ENCODE data around the gene KCNJ2. TPM values are rescaled to one million over a fixed set of nuclear protein-coding genes. Genes with fewer than 3 reads are reported as not detected.

Gene KCNJ2
- total RNA-seq, 2 experiments from 2014 or later, result not detected

- intact Hi-C loops (cut with micrococcal nuclease), result no loop called here
- TF ChIP-seq CTCF (IDR thresholded peaks at IDR 0.05), result no peak
- Mint-ChIP-seq H3K9me3 (no peaks in the 10 kb centered on the region), H3K4me3 (no peak overlapping the region), H3K27ac (no peak overlapping the region), H3K36me3 (ENCODE audit: low read depth) (no peaks in the 10 kb centered on the region), H3K4me1 (ENCODE audit: low read depth) (no peaks in the 10 kb centered on the region), H3K27me3 (peaks cover 11% of the 10 kb centered on the region)
- no peak for ATAC-seq
- DNase-seq, result no peak
- ChIA-PET POLR2A (interaction anchor here (1.0 kb wide), 1 partner anchor 522 kb away, joined by 3 read pairs; no protein-coding TSS in a partner anchor), CTCF (no interaction called here)
Measured at GRCh38 chr17:70158180-70158579, 11.2 kb upstream of the KCNJ2 start.

GRCh38 chr17:70158591-70158990, 10.7 kb upstream of the KCNJ2 start:
- H3K9me3 Mint-ChIP-seq, result no peaks in the 10 kb centered on the region
- intact Hi-C loops (cut with micrococcal nuclease), result no loop called here
- no peaks in the 10 kb centered on the region for H3K36me3 Mint-ChIP-seq (ENCODE audit: low read depth)
- POLR2A ChIA-PET, result interaction anchor here (1.0 kb wide), 1 partner anchor 522 kb away, joined by 3 read pairs; no protein-coding TSS in a partner anchor
- DNase-seq (no peak), ATAC-seq (no peak)
- H3K4me3 Mint-ChIP-seq, result no peak overlapping the region
- H3K27ac Mint-ChIP-seq, result no peak overlapping the region
- CTCF ChIA-PET, result no interaction called here
- no peaks in the 10 kb centered on the region for H3K4me1 Mint-ChIP-seq (ENCODE audit: low read depth)
- TF ChIP-seq CTCF (IDR thresholded peaks at IDR 0.05), result no peak
- H3K27me3 Mint-ChIP-seq, result peaks cover 13% of the 10 kb centered on the region

- no peak overlapping the region for H3K27ac Mint-ChIP-seq
- peaks cover 18% of the 10 kb centered on the region for H3K27me3 Mint-ChIP-seq
- no peaks in the 10 kb centered on the region for H3K36me3 Mint-ChIP-seq (ENCODE audit: low read depth)
- intact Hi-C loops (cut with micrococcal nuclease), result no loop called here
- no peak overlapping the region for H3K4me3 Mint-ChIP-seq
- ChIA-PET CTCF (no interaction called here), POLR2A (no interaction called here)
- H3K4me1 Mint-ChIP-seq (ENCODE audit: low read depth), result no peaks in the 10 kb centered on the region
- DNase-seq, result no peak
- no peaks in the 10 kb centered on the region for H3K9me3 Mint-ChIP-seq
- no peak for ATAC-seq
- TF ChIP-seq CTCF (IDR thresholded peaks at IDR 0.05), result no peak
Measured at GRCh38 chr17:70159980-70160379, 9.4 kb upstream of the KCNJ2 start.

GRCh38 chr17:70161519-70161918, 7.8 kb upstream of the KCNJ2 start:
- Mint-ChIP-seq H3K27ac (no peak overlapping the region), H3K4me1 (ENCODE audit: low read depth) (no peaks in the 10 kb centered on the region), H3K36me3 (ENCODE audit: low read depth) (no peaks in the 10 kb centered on the region), H3K4me3 (no peak overlapping the region), H3K27me3 (peaks cover 20% of the 10 kb centered on the region), H3K9me3 (no peaks in the 10 kb centered on the region)
- DNase-seq, result no peak
- no peak for TF ChIP-seq CTCF (IDR thresholded peaks at IDR 0.05)
- intact Hi-C loops (cut with micrococcal nuclease), result no loop called here
- POLR2A ChIA-PET, result no interaction called here
- CTCF ChIA-PET, result interaction anchor here (0.8 kb wide), 1 partner anchor 554 kb away, joined by 3 read pairs; no protein-coding TSS in a partner anchor
- ATAC-seq, result no peak

- CTCF ChIA-PET, result interaction anchor here (1.4 kb wide), 1 partner anchor 559 kb away, joined by 3 read pairs; no protein-coding TSS in a partner anchor
- DNase-seq (no peak), ATAC-seq (no peak)
- peaks cover 14% of the 10 kb centered on the region for H3K4me1 Mint-ChIP-seq (ENCODE audit: low read depth)
- H3K27me3 Mint-ChIP-seq, result peaks cover 39% of the 10 kb centered on the region
- H3K4me3 Mint-ChIP-seq, result no peak overlapping the region
- no peak for TF ChIP-seq CTCF (IDR thresholded peaks at IDR 0.05)
- H3K27ac Mint-ChIP-seq, result no peak overlapping the region
- intact Hi-C loops (cut with micrococcal nuclease), result no loop called here
- H3K36me3 Mint-ChIP-seq (ENCODE audit: low read depth), result no peaks in the 10 kb centered on the region
- POLR2A ChIA-PET, result no interaction called here
- H3K9me3 Mint-ChIP-seq, result no peaks in the 10 kb centered on the region
Measured at GRCh38 chr17:70165383-70165782, 3.9 kb upstream of the KCNJ2 start.

All from activated CD8-positive, alpha-beta T cell treated with anti-CD3 and anti-CD28 coated beads for 36 hours (primary cell).